GM23248 (cell line): ENCODE results near the gene LCLAT1.

Experiments used
- EZH2 ChIP-seq: fragments of 200-600 bp; sonication (generic); IDR thresholded peaks from 2 replicates; pipeline ENCODE4 v1.6.1; 2018; ENCODE audit warnings: antibody characterized with exemption, mild to moderate bottlenecking; ENCODE audit not compliant: insufficient read depth, poor library complexity, severe bottlenecking
- EZH2phosphoT487 ChIP-seq: fragments of 200-600 bp; sonication (generic); IDR thresholded peaks from 2 replicates; pipeline ENCODE4 v1.6.1; 2018; ENCODE audit warnings: antibody characterized with exemption, moderate library complexity, mild to moderate bottlenecking, low read depth; ENCODE audit not compliant: insufficient read depth

GRCh38 chr2:30577151-30577550 is 130.1 kb downstream of the LCLAT1 start:
- TF ChIP-seq EZH2phosphoT487 = no peak
- no peak for TF ChIP-seq EZH2
